ENCODE results near the gene HES5.

- TF ChIP-seq SUZ12 (IDR thresholded peaks at IDR 0.05; ENCODE audit: extremely low read depth, insufficient read depth, insufficient read length): no peak
- TF ChIP-seq ZNF274 (IDR thresholded peaks at IDR 0.05; ENCODE audit: low read depth, low read length): no peak
- no peak for TF ChIP-seq YY1 (IDR thresholded peaks at IDR 0.05; ENCODE audit: insufficient read depth, insufficient read length)
Observed at GRCh38 chr1:2570332-2570731, 40.3 kb upstream of the HES5 start.

Measured in NT2/D1 (cell line).